Left colon (tissue), 2 donors: ENCODE data around the gene NUCB1. TPM values are rescaled to one million over a fixed set of nuclear protein-coding genes. Genes with fewer than 3 reads are reported as not detected.
"Not testable (repeated sequence)": the region's sequence is repeated elsewhere in the genome, so short reads cannot be mapped to it uniquely, and the experiment has no call there.

Experiments used
- ATAC-seq: fragments of 200-7000 bp; cut with Tn5 transposase; one replicate; pipeline ENCODE4 v1.9.1; 2020; ENCODE audit warnings: mild to moderate bottlenecking, moderate library complexity
- DNase-seq, 2 donors: peaks; one replicate each; pipeline ENCODE4 v3.0.0-alpha.2; 2020
- intact Hi-C, 2 donors: fragments of 100-400 bp; cut with DNase I in 1 of 2; cut with micrococcal nuclease in 1 of 2; formaldehyde crosslinking; loops; one replicate each; pipeline versions ENCODE4 v1.11.2 to v1.14.0; 2022; cut with DNase I, micrococcal nuclease
- total RNA-seq, 2 donors: library from RNA; stranded (reverse); fragmentation: NEBNext Ultra II Directional; extraction: Animal tissue kit (Norgen Biotek cat#: 25700); gene quantifications; one replicate each; pipeline ENCODE4 v1.2.1, GENCODE V29; 2021
- donor health status: DM: no; HTN: no; CAD: no.
- donor health status: DM: yes; HTN: yes; CAD: no.

Gene NUCB1
- total RNA-seq, 2 donors from 2014 or later, result 207 to 210 TPM

GRCh38 chr19:48872884-48873475 lies 27.1 kb upstream of the NUCB1 start:
- DNase-seq (peak; percentile 88 to 92), ATAC-seq (peak; percentile 70)
- intact Hi-C loops, result loop anchor here in 1 of 2 donors (10.0 kb wide), 1 partner anchor 92 kb away; the partner anchor contains the start of gene FTL

DNA sequence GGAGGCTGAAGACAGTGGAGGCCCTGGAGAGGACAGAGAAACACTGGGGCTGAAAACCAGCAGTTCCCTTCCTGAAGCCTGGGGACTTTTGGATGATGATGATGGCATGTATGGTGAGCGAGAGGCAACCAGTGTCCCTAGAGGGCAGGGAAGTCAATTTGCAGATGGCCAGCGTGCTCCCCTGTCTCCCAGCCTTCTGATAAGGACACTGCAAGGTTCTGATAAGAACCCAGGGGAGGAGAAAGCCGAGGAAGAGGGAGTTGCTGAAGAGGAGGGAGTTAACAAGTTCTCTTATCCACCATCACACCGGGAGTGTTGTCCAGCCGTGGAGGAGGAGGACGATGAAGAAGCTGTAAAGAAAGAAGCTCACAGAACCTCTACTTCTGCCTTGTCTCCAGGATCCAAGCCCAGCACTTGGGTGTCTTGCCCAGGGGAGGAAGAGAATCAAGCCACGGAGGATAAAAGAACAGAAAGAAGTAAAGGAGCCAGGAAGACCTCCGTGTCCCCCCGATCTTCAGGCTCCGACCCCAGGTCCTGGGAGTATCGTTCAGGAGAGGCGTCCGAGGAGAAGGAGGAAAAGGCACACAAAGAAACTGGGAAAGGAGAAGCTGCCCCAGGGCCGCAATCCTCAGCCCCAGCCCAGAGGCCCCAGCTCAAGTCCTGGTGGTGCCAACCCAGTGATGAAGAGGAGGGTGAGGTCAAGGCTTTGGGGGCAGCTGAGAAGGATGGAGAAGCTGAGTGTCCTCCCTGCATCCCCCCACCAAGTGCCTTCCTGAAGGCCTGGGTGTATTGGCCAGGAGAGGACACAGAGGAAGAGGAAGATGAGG lies 26.4 kb upstream of the NUCB1 start:
- ATAC-seq, result no peak
- DNase-seq, result peak in 1 of 2 donors; percentile 22
- intact Hi-C loops, result loop anchor here in 1 of 2 donors (10.0 kb wide), 1 partner anchor 91 kb away; the partner anchor contains the start of gene FTL

DNA sequence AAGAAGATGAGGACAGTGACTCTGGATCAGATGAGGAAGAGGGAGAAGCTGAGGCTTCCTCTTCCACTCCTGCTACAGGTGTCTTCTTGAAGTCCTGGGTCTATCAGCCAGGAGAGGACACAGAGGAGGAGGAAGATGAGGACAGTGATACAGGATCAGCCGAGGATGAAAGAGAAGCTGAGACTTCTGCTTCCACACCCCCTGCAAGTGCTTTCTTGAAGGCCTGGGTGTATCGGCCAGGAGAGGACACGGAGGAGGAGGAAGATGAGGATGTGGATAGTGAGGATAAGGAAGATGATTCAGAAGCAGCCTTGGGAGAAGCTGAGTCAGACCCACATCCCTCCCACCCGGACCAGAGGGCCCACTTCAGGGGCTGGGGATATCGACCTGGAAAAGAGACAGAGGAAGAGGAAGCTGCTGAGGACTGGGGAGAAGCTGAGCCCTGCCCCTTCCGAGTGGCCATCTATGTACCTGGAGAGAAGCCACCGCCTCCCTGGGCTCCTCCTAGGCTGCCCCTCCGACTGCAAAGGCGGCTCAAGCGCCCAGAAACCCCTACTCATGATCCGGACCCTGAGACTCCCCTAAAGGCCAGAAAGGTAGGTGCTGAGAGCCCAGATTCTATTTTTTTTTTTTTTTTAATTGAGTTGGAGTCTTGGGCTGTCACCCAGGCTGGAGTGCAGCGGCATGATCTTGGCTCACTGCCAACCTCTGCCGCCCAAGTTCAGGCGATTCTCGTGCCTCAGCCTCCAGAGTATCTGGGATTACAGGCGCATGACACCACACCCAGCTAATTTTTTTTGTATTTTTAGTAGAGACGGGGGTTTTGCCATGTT lies 25.6 kb upstream of the NUCB1 start:
- no peak for DNase-seq
- intact Hi-C loops, result loop anchor here in 1 of 2 donors (10.0 kb wide), 1 partner anchor 90 kb away; the partner anchor contains the start of gene FTL
- ATAC-seq, result no peak

DNA sequence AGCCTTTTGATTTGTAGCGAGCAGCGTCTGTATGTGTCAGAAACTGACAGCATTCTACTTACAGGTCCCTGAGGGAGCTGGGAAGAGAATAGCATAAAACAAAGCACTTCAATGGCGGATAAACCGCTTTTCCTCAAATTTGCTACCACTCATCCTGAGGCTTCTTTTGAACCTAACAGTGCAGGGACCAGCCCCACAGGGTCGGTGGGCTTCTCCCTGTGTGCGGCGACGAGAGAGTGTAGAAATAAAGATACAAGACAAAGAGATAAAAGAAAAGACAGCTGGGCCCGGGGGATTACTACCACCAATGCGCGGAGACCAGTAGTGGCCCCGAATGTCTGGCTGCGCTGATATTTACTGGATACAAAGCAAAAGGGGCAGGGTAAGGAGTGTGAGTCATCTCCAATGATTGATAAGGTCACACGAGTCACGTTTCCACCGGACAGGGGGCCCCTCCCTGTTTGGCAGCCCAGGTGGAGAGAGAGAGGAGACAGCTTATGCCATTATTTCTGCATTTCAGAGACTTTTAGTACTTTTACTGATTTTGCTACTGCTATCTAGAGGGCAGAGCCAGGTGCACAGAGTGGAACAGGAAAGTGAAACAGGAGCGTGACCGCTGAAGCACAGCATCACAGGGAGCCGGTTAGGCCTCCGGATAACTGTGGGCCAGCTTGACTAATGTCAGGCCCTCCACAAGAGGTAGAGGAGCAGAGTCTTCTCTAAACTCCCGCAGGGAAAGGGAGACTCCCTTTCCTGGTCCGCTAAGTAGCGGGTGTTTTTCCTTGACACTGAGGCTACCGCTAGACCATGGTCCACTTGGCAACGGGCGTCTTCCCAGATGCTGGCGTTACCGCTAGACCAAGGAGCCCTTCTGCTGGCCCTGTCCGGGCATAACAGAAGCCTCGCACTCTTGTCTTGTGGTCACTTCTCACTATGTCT lies 23.8 kb upstream of the NUCB1 start:
- ATAC-seq, DNase-seq: not testable (repeated sequence)
- intact Hi-C loops, result loop anchor here in 1 of 2 donors (10.0 kb wide), 1 partner anchor 88 kb away; the partner anchor contains the start of gene FTL

DNA sequence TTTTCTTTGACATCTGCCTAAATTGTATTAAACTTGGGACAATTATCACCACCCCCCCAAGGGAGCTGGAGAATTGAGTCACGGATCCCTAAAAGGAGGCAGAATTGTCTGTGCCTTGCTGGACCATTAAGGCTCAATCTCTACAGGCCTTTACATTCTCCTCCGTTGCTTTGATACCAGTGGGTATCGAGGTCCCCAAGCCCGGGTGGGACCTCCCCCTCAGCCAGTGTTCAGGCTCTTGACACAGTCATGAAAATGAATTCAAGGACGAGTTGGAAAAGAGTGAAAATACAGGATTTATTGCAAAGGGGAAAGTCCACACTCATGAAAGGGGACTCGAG lies 22.3 kb upstream of the NUCB1 start:
- intact Hi-C loops, result loop anchor here in 1 of 2 donors (10.0 kb wide), 1 partner anchor 87 kb away; the partner anchor contains the start of gene FTL
- ATAC-seq (no peak), DNase-seq (no peak)

DNA sequence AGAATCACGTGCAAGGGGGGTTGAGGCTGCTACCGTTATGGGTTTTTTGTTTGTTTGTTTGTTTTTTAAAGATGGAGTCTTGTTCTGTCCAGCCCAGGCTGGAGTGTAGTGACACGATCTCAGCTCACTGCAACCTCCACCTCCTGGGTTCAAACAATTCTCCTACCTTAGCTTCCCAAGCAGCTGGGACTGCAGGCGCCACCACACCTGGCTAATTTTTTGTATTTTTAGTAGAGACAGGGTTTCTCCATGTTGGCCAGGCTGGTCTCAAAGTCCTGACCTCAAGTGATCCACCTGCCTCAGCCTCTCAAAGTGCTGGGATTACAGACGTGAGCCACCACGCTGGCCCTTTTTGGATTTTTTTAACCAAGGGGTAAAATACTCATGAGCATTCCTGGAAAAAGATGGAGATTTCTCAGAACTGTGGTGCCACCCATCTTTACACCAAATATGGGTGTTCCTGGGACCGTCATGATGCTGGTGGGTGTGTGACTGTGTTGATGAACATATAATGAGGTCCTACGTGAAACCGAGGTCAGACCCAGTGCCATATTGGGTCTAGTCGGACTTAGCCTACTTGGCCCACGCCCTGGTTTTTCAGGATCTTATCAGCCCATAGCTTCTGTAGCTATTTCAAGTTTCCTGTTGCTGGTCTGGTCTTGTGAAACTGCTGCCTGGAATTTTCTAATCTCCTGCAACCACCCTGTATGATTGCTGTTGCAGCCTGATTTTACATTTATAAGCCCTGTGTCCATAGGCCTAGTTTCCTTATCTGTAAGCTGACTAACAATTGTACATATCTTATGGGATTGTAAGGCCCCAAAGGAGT lies 21.7 kb upstream of the NUCB1 start:
- no peak for ATAC-seq
- DNase-seq, result no peak
- intact Hi-C loops, result loop anchor here in 1 of 2 donors (10.0 kb wide), 1 partner anchor 86 kb away; the partner anchor contains the start of gene FTL

GRCh38 chr19:48879025-48879637 lies 21.0 kb upstream of the NUCB1 start:
- no peak for DNase-seq
- no peak for ATAC-seq
- intact Hi-C loops, result loop anchor here in 1 of 2 donors (10.0 kb wide), 1 partner anchor 86 kb away; the partner anchor contains the start of gene FTL

DNA sequence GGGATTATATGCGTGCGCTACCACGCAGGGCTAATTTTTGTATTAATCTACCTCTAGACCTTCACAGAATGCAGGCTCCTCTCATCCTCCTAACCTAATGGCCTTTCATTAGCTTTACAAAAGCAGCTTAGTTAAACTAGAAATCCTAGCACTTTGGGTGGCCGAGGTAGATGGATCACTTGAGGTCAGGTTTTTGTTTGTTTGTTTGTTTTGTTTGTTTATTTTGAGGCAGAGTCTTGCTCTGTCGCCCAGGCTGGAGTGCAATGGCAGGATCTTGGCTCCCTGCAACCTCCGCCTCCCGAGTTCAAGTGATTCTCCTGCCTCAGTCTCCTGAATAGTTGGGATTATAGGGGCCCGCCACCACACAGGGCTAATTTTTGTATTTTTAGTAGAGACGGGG lies 20.4 kb upstream of the NUCB1 start:
- intact Hi-C loops, result loop anchor here in 1 of 2 donors (10.0 kb wide), 1 partner anchor 85 kb away; the partner anchor contains the start of gene FTL

GRCh38 chr19:48881741-48882657 lies 18.1 kb upstream of the NUCB1 start:
- DNase-seq (no peak), ATAC-seq (peak; percentile 70)
- intact Hi-C loops, result no loop called here

More for the DNA sequence above, 20.4 kb upstream of the NUCB1 start:
- DNase-seq, ATAC-seq: not testable (repeated sequence)

DNA sequence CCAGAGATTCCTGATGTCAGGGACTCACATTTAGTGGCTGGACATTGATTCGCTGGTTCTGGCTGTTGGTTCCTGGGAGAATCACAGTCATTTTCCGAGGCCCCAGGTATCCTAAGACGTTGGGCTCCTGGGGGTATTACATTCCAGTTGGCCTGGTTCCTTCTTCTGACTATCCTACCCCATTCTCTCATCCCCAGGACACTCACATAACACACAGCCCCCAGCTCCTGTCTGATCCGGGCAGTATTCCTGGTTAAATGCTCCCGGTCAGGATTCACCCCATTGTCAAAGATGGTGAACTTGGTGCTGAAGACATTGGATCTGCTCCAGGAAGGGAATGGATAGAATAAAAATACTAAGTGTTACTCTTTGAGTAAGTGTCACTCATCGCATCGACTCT lies 16.4 kb upstream of the NUCB1 start:
- no peak for ATAC-seq
- intact Hi-C loops, result no loop called here
- DNase-seq, result no peak

- ATAC-seq, result no peak
- DNase-seq, result no peak
- intact Hi-C loops, result no loop called here
These were observed 12.1 kb upstream of the NUCB1 start for GRCh38 chr19:48887861-48888612.

DNA sequence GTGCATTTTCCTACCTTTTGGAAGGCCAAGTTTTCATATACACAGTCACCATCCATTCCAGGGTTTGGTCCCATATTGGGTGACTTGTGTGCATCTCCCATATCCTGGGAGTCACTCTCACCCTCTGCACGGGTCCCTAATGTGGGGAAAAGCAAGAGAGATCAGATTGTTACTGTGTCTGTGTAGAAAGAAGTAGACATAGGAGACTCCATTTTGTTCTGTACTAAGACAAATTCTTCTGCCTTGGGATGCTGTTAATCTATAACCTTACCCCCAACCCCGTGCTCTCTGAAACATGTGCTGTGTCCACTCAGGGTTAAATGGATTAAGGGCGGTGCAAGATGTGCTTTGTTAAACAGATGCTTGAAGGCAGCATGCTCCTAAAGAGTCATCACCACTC lies 10.6 kb upstream of the NUCB1 start:
- intact Hi-C loops, DNase-seq, ATAC-seq: not testable (repeated sequence)

GRCh38 chr19:48890551-48890950 lies 9.6 kb upstream of the NUCB1 start:
- ATAC-seq (peak; percentile 26), DNase-seq (no peak)
- intact Hi-C loops, result no loop called here

GRCh38 chr19:48895226-48895625 lies 4.9 kb upstream of the NUCB1 start:
- DNase-seq (no peak), ATAC-seq (no peak)
- intact Hi-C loops, result no loop called here

GRCh38 chr19:48896191-48896720 lies 3.9 kb upstream of the NUCB1 start:
- DNase-seq (peak in 1 of 2 donors; percentile 65), ATAC-seq (no peak)
- intact Hi-C loops, result no loop called here
